Glutamatergic neuron (in vitro differentiated cells): ENCODE results near the gene MYL5. TPM values are rescaled to one million over a fixed set of nuclear protein-coding genes. Genes with fewer than 3 reads are reported as not detected.

Experiments
- DNase-seq: peaks from one replicate; pipeline ENCODE4 v3.0.0; 2022
- H3K27ac Mint-ChIP-seq: one replicate; pipeline ENCODE4 v1.8.0; 2020; ENCODE audit warnings: mild to moderate bottlenecking, mixed read lengths, inconsistent platforms; ENCODE audit not compliant: unreplicated experiment
- H3K27me3 Mint-ChIP-seq: one replicate; pipeline ENCODE4 v1.8.0; 2020; ENCODE audit warnings: mild to moderate bottlenecking, moderate library complexity, mixed read lengths, inconsistent platforms; ENCODE audit not compliant: unreplicated experiment
- H3K36me3 Mint-ChIP-seq: one replicate; pipeline ENCODE4 v1.8.0; 2020; ENCODE audit warnings: mild to moderate bottlenecking, mixed read lengths, inconsistent platforms; ENCODE audit not compliant: unreplicated experiment
- H3K4me1 Mint-ChIP-seq: one replicate; pipeline ENCODE4 v1.8.0; 2020; ENCODE audit warnings: mild to moderate bottlenecking, low read depth, mixed read lengths, inconsistent platforms; ENCODE audit not compliant: unreplicated experiment
- H3K4me3 Mint-ChIP-seq: one replicate; pipeline ENCODE4 v1.8.0; 2020; ENCODE audit warnings: mild to moderate bottlenecking, mixed read lengths, inconsistent platforms; ENCODE audit not compliant: unreplicated experiment
- H3K9me3 Mint-ChIP-seq: one replicate; pipeline ENCODE4 v1.8.0; 2020; ENCODE audit warnings: mild to moderate bottlenecking, moderate library complexity, mixed read lengths, inconsistent platforms; ENCODE audit not compliant: unreplicated experiment
- CTCF ChIP-seq: fragments of 200-600 bp; sonication (generic); IDR thresholded peaks from one replicate; pipeline ENCODE4 v1.5.0; 2021; ENCODE audit not compliant: partially characterized antibody, unreplicated experiment
- total RNA-seq: library from RNA; stranded (reverse); fragmentation: NEBNext Ultra II Directional; extraction: Animal tissue kit (Norgen Biotek cat#: 25700); gene quantifications from one replicate; pipeline ENCODE4 v1.2.1, GENCODE V29; 2021; ENCODE audit not compliant: unreplicated experiment

Gene MYL5
- total RNA-seq, 1 donor from 2014 or later: 13.6 TPM

GRCh38 chr4:629915-630641, 44.3 kb upstream of the MYL5 start:
- no peak for DNase-seq
- Mint-ChIP-seq H3K27ac (peak overlapping the region; percentile 76), H3K4me1 (peaks cover 18% of the 10 kb centered on the region), H3K9me3 (peaks cover 29% of the 10 kb centered on the region), H3K4me3 (peak overlapping the region; percentile 67), H3K27me3 (peaks cover 15% of the 10 kb centered on the region), H3K36me3 (peaks cover 11% of the 10 kb centered on the region)
- no peak for TF ChIP-seq CTCF

GRCh38 chr4:630656-631055, 43.7 kb upstream of the MYL5 start:
- TF ChIP-seq CTCF: no peak
- Mint-ChIP-seq H3K27ac (peak overlapping the region; percentile 79), H3K4me3 (peak overlapping the region; percentile 26), H3K27me3 (peaks cover 18% of the 10 kb centered on the region), H3K4me1 (peaks cover 19% of the 10 kb centered on the region), H3K9me3 (peaks cover 32% of the 10 kb centered on the region), H3K36me3 (peaks cover 11% of the 10 kb centered on the region)
- no peak for DNase-seq

- TF ChIP-seq CTCF: no peak
- H3K27ac Mint-ChIP-seq: no peak overlapping the region
- no peak for DNase-seq
- peaks cover 27% of the 10 kb centered on the region for H3K4me1 Mint-ChIP-seq
- peaks cover 36% of the 10 kb centered on the region for H3K9me3 Mint-ChIP-seq
- peaks cover 11% of the 10 kb centered on the region for H3K36me3 Mint-ChIP-seq
- no peak overlapping the region for H3K4me3 Mint-ChIP-seq
- peaks cover 17% of the 10 kb centered on the region for H3K27me3 Mint-ChIP-seq
Observed at GRCh38 chr4:632196-632790, 42.0 kb upstream of the MYL5 start.

- Mint-ChIP-seq H3K9me3 (peaks cover 36% of the 10 kb centered on the region), H3K4me1 (peaks cover 32% of the 10 kb centered on the region), H3K27me3 (peaks cover 18% of the 10 kb centered on the region), H3K36me3 (peaks cover 11% of the 10 kb centered on the region), H3K27ac (no peak overlapping the region), H3K4me3 (no peak overlapping the region)
- no peak for DNase-seq
- TF ChIP-seq CTCF: no peak
Observed at GRCh38 chr4:632926-633325, 41.4 kb upstream of the MYL5 start.

- Mint-ChIP-seq H3K36me3 (peaks cover 11% of the 10 kb centered on the region), H3K27me3 (peaks cover 18% of the 10 kb centered on the region), H3K9me3 (peaks cover 36% of the 10 kb centered on the region), H3K27ac (no peak overlapping the region), H3K4me1 (peaks cover 34% of the 10 kb centered on the region), H3K4me3 (no peak overlapping the region)
- no peak for TF ChIP-seq CTCF
- no peak for DNase-seq
Observed at GRCh38 chr4:633406-633805, 40.9 kb upstream of the MYL5 start.
